Neural progenitor cell (in vitro differentiated cells): Measurements from ENCODE around the gene QSOX2. TPM values are rescaled to one million over a fixed set of nuclear protein-coding genes. Genes with fewer than 3 reads are reported as not detected.

Experiments
- DNase-seq: peaks from one replicate; pipeline ENCODE4 v3.0.0-alpha.2; 2016; ENCODE audit warnings: low spot score
- H2AFZ ChIP-seq: fragments of 200-600 bp; sonication (generic); replicated peaks from 2 replicates; pipeline ENCODE4 v1.6.1; 2016; ENCODE audit warnings: antibody characterized with exemption
- H3F3A ChIP-seq: fragments of 200-600 bp; sonication (generic); 2 replicates; pipeline ENCODE4 v1.6.1; 2016; ENCODE audit warnings: antibody characterized with exemption, low read depth
- H3K27ac ChIP-seq: fragments of 200-600 bp; sonication (generic); 2 replicates; pipeline ENCODE4 v1.5.1; 2016; ENCODE audit warnings: mild to moderate bottlenecking
- H3K27me3 ChIP-seq: fragments of 200-600 bp; sonication (generic); 2 replicates; pipeline ENCODE4 v1.6.1; 2016; ENCODE audit warnings: mild to moderate bottlenecking, moderate library complexity
- H3K36me3 ChIP-seq: fragments of 200-600 bp; sonication (generic); 2 replicates; pipeline ENCODE4 v1.5.1; 2016
- H3K4me1 ChIP-seq: fragments of 200-600 bp; sonication (generic); 2 replicates; pipeline ENCODE4 v1.6.1; 2016; ENCODE audit warnings: mixed run types
- H3K4me2 ChIP-seq: fragments of 200-600 bp; sonication (generic); 2 replicates; pipeline ENCODE4 v1.6.1; 2016
- H3K4me3 ChIP-seq: fragments of 200-600 bp; sonication (generic); 2 replicates; pipeline ENCODE4 v1.5.1; 2016
- H3K79me2 ChIP-seq: fragments of 200-600 bp; sonication (generic); 2 replicates; pipeline ENCODE4 v1.6.1; 2016; ENCODE audit warnings: low read depth
- H3K9ac ChIP-seq: fragments of 200-600 bp; sonication (generic); 2 replicates; pipeline ENCODE4 v1.6.1; 2016
- H3K9me3 ChIP-seq: fragments of 200-600 bp; sonication (generic); 2 replicates; pipeline ENCODE4 v1.5.1; 2016; ENCODE audit warnings: low read depth
- H4K20me1 ChIP-seq: fragments of 200-600 bp; sonication (generic); 2 replicates; pipeline ENCODE4 v1.6.1; 2016; ENCODE audit warnings: low read depth
- H3K27ac Mint-ChIP-seq: 3 replicates; pipeline ENCODE4 v1.8.0; 2021; ENCODE audit warnings: mixed read lengths
- H3K27me3 Mint-ChIP-seq: 2 replicates; pipeline ENCODE4 v1.8.0; 2022; ENCODE audit warnings: low read depth, mild to moderate bottlenecking, inconsistent platforms, moderate library complexity, mixed read lengths; ENCODE audit not compliant: insufficient read depth
- H3K36me3 Mint-ChIP-seq: 3 replicates; pipeline ENCODE4 v1.8.0; 2021; ENCODE audit warnings: mixed read lengths
- H3K4me1 Mint-ChIP-seq: 3 replicates; pipeline ENCODE4 v1.8.0; 2021; ENCODE audit warnings: mixed read lengths
- H3K4me3 Mint-ChIP-seq: 3 replicates; pipeline ENCODE4 v1.8.0; 2021; ENCODE audit warnings: mild to moderate bottlenecking, moderate library complexity, mixed read lengths
- H3K9me3 Mint-ChIP-seq: 3 replicates; pipeline ENCODE4 v1.8.0; 2020; ENCODE audit warnings: mixed read lengths
- EZH2 ChIP-seq: fragments of 200-600 bp; sonication (generic); IDR thresholded peaks from 2 replicates; pipeline ENCODE4 v1.6.1; 2017; ENCODE audit warnings: antibody characterized with exemption, mild to moderate bottlenecking, moderate library complexity
- EZH2phosphoT487 ChIP-seq: fragments of 200-600 bp; sonication (generic); IDR thresholded peaks from 2 replicates; pipeline ENCODE4 v1.6.1; 2017; ENCODE audit warnings: antibody characterized with exemption
- total RNA-seq: library from RNA; depleted of rRNA; stranded (reverse); fragments of >200 nt; gene quantifications from 2 replicates; pipeline ENCODE4 v1.2.3, GENCODE V29; 2015; ENCODE audit warnings: low replicate concordance
- TF ChIP-seq, protein P1 (sequence below): fragments of 200-600 bp; sonication (generic); IDR thresholded peaks from 2 replicates; pipeline ENCODE4 v1.5.1; 2017; ENCODE audit warnings: antibody characterized with exemption, mild to moderate bottlenecking

Gene QSOX2
- total RNA-seq, 1 donor from 2014 or later, result 17.1 TPM

DNA sequence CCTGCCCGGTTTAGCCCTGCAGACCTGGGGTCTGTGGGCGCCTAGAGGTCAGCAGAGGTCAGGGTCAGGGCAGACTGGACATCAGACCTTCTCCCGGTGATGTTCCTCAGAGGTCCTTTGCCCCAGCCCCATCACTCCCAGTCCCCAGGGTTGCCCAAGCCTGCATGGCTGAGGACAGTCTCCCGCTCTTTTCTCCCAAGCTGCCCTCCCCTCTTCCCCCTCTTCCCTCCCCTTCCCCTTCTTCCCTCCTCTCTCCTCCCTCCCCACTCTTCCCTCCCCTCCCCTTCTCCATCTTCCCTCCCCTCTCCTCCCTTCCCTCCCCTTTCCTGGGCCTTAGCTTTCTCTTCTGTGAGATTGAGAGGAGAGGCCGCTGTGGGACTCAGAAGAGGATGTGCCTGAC lies 51.1 kb downstream of the QSOX2 start:
- no peak for DNase-seq
- Histone ChIP-seq H3K4me2 (no peak overlapping the region), H2AFZ (no peak overlapping the region), H3K79me2 (no peaks in the 10 kb centered on the region), H4K20me1 (peaks cover 87% of the 10 kb centered on the region), H3K9me3 (no peaks in the 10 kb centered on the region), H3K27ac (no peak overlapping the region), H3F3A (peaks cover 13% of the 10 kb centered on the region), H3K4me3 (no peak overlapping the region), H3K27me3 (peaks cover 100% of the 10 kb centered on the region), H3K4me1 (peaks cover 26% of the 10 kb centered on the region), H3K36me3 (no peaks in the 10 kb centered on the region), H3K9ac (no peak overlapping the region)
- Mint-ChIP-seq H3K9me3 (no peaks in the 10 kb centered on the region), H3K27ac (no peak overlapping the region), H3K4me1 (peaks cover 2% of the 10 kb centered on the region), H3K4me3 (no peak overlapping the region), H3K36me3 (no peaks in the 10 kb centered on the region), H3K27me3 (peaks cover 59% of the 10 kb centered on the region)
- no peak for TF ChIP-seq EZH2
- TF ChIP-seq, protein P1, sequence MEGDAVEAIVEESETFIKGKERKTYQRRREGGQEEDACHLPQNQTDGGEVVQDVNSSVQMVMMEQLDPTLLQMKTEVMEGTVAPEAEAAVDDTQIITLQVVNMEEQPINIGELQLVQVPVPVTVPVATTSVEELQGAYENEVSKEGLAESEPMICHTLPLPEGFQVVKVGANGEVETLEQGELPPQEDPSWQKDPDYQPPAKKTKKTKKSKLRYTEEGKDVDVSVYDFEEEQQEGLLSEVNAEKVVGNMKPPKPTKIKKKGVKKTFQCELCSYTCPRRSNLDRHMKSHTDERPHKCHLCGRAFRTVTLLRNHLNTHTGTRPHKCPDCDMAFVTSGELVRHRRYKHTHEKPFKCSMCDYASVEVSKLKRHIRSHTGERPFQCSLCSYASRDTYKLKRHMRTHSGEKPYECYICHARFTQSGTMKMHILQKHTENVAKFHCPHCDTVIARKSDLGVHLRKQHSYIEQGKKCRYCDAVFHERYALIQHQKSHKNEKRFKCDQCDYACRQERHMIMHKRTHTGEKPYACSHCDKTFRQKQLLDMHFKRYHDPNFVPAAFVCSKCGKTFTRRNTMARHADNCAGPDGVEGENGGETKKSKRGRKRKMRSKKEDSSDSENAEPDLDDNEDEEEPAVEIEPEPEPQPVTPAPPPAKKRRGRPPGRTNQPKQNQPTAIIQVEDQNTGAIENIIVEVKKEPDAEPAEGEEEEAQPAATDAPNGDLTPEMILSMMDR, result no peak
- TF ChIP-seq EZH2phosphoT487, result peak; percentile 83

DNA sequence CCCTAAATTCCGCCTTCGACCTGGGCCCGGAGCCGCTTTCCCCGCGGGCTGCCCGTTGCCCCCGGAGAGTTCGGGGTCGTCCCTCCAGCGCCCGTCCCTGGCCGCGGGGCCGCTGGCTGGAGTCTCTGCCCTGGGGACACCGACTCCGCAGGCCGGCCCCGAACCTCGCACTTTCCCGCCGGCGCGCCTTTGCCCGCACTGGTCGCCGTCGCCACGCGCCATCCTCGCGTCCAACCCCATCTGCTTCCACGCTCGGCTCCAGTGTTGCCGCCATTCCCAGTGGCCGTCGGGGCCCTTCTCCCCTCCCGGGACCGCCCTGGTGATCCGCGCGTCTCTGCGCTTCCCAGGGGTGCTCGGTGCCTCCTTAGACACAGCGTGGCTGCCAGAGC lies 51.7 kb downstream of the QSOX2 start:
- H3K27me3 ChIP-seq, result peaks cover 97% of the 10 kb centered on the region
- no peaks in the 10 kb centered on the region for H3K36me3 Mint-ChIP-seq
- H3K27ac ChIP-seq, result no peak overlapping the region
- no peaks in the 10 kb centered on the region for H3K9me3 ChIP-seq
- no peaks in the 10 kb centered on the region for H3K36me3 ChIP-seq
- no peak overlapping the region for H3K9ac ChIP-seq
- peaks cover 58% of the 10 kb centered on the region for H3K27me3 Mint-ChIP-seq
- H3K27ac Mint-ChIP-seq, result no peak overlapping the region
- no peaks in the 10 kb centered on the region for H3K79me2 ChIP-seq
- peak overlapping the region; percentile 70 for H3K4me2 ChIP-seq
- TF ChIP-seq EZH2phosphoT487 (peak; percentile 83), EZH2 (peak; percentile 64)
- TF ChIP-seq, protein P1, result no peak
- no peak overlapping the region for H3K4me3 Mint-ChIP-seq
- H3K4me1 Mint-ChIP-seq, result peaks cover 2% of the 10 kb centered on the region
- peaks cover 80% of the 10 kb centered on the region for H4K20me1 ChIP-seq
- peaks cover 13% of the 10 kb centered on the region for H3F3A ChIP-seq
- H2AFZ ChIP-seq, result no peak overlapping the region
- no peak for DNase-seq
- H3K4me1 ChIP-seq, result peaks cover 31% of the 10 kb centered on the region
- no peaks in the 10 kb centered on the region for H3K9me3 Mint-ChIP-seq
- peak overlapping the region; percentile 38 for H3K4me3 ChIP-seq

DNA sequence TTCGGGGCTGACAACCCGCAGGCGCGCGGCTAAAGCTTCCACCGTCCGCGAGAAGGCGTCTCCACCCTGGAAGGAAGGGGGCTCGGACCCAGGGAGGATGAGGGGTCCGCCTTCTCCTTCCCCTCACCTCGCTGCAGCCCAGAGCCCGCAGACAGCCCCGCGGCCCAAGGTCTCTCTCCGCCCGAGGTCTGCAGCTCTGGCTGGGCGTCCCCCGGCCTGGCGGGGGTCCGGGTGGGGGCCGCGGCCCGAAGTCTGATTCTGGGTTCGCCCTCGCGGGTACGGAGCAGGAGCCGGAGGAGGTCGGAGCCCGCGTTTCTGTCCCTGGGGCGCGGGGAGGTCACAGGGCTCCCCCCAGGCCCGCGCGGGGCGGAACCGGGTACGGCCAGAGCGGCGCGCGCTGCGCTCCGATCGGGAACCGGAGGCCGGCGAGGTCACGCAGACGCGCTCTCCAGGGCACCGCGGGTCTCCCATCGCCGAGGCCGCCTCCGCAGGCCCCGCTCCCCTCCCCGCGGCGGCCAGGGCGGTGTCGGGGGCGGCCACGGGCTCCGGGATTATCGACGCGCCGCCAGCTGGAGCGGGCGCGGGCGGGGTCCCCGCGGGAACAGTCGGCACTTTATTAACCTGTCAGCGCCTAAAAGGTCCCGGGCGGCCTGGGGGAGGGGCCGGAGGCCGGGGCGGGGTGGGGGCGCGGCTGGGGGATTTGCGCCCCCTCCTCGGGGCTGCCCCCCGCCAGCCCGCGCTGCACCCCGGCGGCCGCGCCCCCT lies 52.3 kb downstream of the QSOX2 start:
- no peak overlapping the region for H3K9ac ChIP-seq
- H3K4me1 ChIP-seq, result peaks cover 27% of the 10 kb centered on the region
- peak; percentile 100 for TF ChIP-seq EZH2
- TF ChIP-seq, protein P1, result no peak
- peak; percentile 94 for TF ChIP-seq EZH2phosphoT487
- no peak overlapping the region for H2AFZ ChIP-seq
- Mint-ChIP-seq H3K4me1 (peaks cover 2% of the 10 kb centered on the region), H3K27ac (no peak overlapping the region), H3K9me3 (no peaks in the 10 kb centered on the region), H3K4me3 (no peak overlapping the region), H3K36me3 (no peaks in the 10 kb centered on the region), H3K27me3 (peaks cover 58% of the 10 kb centered on the region)
- H3K4me2 ChIP-seq, result peak overlapping the region; percentile 70
- H3K27ac ChIP-seq, result no peak overlapping the region
- H3K9me3 ChIP-seq, result no peaks in the 10 kb centered on the region
- peaks cover 91% of the 10 kb centered on the region for H3K27me3 ChIP-seq
- no peak for DNase-seq
- H3K79me2 ChIP-seq, result no peaks in the 10 kb centered on the region
- H4K20me1 ChIP-seq, result peaks cover 74% of the 10 kb centered on the region
- H3K36me3 ChIP-seq, result no peaks in the 10 kb centered on the region
- peak overlapping the region; percentile 38 for H3K4me3 ChIP-seq
- peaks cover 13% of the 10 kb centered on the region for H3F3A ChIP-seq
